ENCODE results near the gene TLE6.

GRCh38 chr19:2969104-2969504 is 8.3 kb upstream of the TLE6 start:
- TF ChIP-seq CTCF (IDR thresholded peaks at IDR 0.05 in 2 of 3, conservative IDR thresholded peaks at IDR 0.05 in 1 of 3; ENCODE audit: control insufficient read depth in 2 of 3, extremely low read depth in 1 of 3, insufficient read depth in 1 of 3, low read depth in 3 of 3, low read length in 3 of 3) (no peak), TAF1 (IDR thresholded peaks at IDR 0.05; ENCODE audit: borderline replicate concordance, low read depth, low read length) (no peak), JUNB (IDR thresholded peaks at IDR 0.05) (no peak), POLR2A (IDR thresholded peaks at IDR 0.05; ENCODE audit: low read depth, low read length) (no peak), ZNF384 (IDR thresholded peaks at IDR 0.05; ENCODE audit: borderline replicate concordance, low read depth, low read length) (no peak)

Data from GM12878 (cell line).